CD4-positive, alpha-beta T cell treated with Interleukin-15 for 1 hour (primary cell): ENCODE results near the gene TSHZ2.
"Not testable (repeated sequence)": the region's sequence is repeated elsewhere in the genome, so short reads cannot be mapped to it uniquely, and the experiment has no call there.

Experiments used
- DNase-seq: peaks from one replicate; pipeline ENCODE4 v3.0.0-alpha.2; 2020

Gene TSHZ2

DNA sequence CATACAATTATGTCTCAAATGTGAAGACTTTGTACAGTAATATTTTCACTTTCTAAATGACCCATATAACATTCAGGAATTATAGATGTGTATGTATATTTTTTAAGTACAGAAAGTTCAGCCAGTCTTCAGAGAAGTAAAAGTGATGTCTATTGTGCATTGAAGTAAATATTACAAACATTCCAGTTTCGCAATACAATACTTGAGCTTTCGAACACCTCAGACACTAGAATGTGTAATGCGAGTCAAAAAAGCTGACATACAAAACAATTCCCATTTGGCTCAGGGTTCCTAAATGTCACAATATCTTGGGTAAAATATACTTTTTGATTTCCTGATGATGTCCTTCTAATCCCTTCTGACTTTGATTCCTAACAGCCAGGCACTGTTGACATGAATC lies 520.1 kb downstream of the TSHZ2 start:
- no peak for DNase-seq

DNA sequence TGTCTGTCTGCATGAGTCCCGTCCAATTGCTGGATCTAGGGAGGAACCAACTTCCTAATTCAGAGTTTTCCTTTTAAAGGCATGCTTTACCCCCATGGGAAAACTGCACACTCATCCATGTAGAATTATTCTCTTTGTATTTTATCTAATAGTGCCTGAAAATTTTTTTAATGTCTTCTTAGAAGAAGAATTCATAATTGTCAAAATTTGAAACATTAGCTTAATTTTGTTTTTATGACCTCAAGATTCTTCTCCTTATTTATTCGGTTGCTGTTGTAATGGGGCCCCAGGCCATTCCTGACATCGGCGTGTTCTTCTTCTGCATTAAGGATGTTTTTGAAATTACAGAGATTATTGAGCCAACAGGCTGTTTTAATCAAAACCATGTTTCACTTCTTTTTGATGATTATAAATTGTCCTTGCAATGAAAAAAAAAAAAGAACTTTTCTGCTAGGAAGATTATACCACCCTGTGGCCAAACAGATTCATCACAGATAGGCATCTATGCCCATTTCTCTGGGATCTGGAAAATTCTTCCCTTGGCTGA lies 521.2 kb downstream of the TSHZ2 start:
- DNase-seq: no peak

DNA sequence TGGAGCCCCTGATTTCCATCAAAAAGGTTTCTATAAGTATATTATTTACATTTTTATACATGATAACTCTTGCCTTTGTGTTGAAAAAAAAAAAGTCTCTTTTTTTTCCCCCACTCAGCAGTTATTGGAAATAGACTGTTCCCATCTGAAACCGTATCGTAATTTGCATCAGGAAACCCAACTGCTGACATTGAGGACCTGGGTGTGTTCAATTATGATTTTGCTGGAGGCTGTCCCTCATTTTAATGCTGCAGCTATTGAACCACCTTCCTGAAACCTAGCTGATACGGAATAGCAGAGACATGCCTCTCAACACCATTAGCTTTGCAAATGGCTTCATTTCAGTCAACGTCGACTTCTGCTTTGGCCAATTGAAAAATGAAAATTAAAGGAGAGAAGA lies 522.6 kb downstream of the TSHZ2 start:
- DNase-seq: no peak

DNA sequence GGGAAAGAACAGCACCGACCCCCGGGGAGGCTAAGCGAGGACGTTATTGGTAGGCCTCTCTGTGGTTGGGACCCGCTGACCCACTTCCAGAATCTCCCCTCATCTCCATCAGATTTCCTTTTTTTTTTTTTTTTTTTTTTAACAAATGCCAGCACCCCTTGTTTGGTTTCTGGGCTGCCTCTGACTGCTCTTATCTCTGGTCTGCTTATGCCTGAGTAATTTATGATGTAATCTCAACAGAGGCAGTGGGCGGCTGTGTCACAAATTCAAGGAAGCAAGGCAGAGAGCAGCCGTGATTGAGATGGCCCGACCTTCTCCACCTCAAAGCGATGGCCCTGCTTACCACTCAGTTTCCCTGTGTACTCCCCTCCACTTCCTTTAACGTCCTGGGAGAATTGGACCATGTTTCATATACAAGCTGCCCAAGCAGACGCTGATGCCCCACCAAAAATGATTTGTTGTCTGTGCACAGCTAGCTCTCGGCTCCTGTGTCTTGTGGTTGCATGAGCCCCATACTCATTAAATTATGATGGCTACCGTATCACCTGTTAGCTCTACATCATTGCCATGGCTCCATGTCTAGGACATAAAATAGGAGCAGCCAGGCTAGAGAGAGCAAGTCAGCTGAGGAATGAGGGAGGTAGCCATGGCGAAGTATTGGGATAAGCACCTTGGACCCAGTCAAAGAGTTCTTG lies 523.4 kb downstream of the TSHZ2 start:
- no peak for DNase-seq

DNA sequence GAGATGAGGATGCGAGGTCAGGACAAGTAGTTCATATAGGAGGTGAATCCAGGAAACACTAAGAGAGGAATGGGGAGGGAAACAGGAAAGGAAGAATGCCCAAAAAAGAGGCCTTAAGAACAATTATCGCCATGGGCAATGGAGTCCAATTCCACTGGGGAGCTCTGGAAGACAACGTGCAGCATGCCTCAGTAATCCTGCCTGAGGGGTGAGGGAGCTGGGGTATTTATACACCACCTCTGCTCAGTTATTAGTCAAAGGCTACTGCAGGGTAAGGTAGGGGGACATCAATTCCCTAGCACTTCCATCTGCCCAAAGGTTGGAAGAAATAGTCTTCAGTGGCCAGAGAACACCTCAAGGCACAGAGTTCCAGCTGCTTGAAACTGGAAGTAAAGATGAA lies 525.1 kb downstream of the TSHZ2 start:
- no peak for DNase-seq

DNA sequence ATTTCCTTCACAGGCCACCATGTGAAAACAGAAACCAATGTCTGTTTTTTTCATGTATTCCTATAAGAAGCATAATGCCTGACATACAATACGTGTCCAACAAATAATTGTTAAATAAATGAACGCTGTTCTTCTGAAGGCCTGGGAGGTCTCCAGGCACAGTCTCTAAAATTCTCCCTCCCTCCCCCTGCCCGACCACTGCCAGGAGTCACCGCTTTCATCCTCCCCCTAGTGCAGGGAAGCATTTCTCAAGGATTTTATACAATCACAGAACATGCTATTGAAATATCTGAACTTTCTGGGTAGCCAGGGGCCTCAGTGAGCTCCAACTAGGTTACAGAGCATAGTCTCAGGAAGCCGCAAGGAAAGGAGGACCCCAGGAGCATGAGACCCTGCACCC lies 526.2 kb downstream of the TSHZ2 start:
- no peak for DNase-seq

DNA sequence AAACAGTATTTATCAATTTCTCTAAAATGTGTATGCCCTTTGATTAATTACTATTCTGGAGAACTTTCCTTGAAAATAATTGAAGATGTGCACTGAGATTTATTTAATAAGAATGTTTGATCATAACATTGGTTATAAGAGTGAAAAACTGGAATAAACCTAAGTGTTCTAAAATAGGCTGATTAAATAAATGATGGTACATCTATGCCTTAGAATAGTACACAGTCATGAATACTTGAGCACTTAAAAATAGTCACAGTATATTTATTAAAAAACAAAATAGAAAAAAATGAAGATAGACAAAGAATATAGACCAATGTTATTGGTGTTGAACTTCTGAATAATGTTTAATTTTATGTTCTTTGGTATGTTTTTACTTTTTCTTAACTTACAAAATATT lies 528.5 kb downstream of the TSHZ2 start:
- no peak for DNase-seq

DNA sequence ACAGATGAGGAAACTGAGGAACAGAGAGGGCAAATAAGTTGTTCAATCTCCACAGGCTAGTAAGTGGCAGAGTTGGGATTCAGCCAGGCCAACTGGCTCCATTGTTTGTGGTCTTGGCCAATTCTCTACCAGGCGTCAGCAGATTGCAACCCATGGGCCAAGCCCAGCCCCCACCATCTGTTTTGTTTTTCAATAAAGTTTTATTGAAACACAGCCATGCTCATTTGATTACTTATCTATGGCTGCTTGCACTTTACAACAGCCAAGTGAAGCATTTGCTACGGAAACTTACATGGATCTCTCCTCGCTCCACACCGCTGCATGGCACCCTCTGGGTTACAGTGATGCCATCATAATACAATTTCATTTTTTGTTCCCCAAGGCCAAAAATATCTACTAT lies 530.7 kb downstream of the TSHZ2 start:
- DNase-seq: no peak

DNA sequence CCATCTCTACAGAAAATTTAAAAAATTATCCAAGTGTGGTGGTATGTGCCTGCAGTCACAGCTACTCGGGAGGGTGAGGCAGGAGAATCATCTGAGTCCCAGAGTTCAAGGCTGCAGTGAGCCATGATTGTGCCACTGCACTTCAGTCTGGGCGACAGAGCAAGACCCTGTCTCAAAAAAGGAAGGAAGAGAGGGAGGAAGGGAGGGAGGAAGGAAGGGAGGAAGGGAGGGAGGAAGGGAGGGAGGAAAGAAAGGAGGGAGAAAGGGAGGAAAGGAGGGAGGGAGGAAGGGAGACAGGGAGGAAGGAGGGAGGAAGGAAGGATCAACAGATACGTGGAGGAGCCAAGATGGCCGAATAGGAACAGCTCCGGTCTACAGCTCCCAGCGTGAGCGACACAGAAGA lies 531.4 kb downstream of the TSHZ2 start:
- DNase-seq: no peak

DNA sequence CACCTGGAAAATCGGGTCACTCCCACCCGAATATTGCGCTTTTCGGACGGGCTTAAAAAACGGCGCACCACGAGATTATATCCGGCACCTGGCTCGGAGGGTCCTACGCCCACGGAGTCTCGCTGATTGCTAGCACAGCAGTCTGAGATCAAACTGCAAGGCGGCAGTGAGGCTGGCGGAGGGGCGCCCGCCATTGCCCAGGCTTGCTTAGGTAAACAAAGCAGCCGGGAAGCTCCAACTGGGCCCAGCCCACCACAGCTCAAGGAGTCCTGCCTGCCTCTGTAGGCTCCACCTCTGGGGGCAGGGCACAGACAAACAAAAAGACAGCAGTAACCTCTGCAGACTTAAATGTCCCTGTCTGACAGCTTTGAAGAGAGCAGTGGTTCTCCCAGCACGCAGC lies 531.9 kb downstream of the TSHZ2 start:
- DNase-seq: not testable (repeated sequence)

DNA sequence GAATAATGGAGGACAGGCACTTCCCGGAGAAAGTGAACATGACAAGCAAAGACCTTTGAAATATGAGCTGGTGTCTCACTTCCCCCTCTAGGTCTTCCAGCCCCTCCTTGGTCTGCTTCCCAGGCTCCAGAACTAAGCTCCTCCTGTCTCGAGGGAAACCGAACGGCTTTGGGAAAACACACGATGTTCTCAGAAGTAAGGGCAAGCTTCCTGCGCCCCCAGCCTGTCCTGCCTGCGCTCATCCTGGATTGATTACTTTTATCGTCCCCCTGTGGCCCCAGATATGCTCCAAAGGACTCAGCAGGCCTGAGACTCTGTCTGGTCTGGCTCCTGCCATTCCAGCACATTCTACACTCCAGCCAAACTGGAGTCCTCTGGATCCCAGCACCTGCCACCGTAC lies 538.1 kb downstream of the TSHZ2 start:
- DNase-seq: no peak

DNA sequence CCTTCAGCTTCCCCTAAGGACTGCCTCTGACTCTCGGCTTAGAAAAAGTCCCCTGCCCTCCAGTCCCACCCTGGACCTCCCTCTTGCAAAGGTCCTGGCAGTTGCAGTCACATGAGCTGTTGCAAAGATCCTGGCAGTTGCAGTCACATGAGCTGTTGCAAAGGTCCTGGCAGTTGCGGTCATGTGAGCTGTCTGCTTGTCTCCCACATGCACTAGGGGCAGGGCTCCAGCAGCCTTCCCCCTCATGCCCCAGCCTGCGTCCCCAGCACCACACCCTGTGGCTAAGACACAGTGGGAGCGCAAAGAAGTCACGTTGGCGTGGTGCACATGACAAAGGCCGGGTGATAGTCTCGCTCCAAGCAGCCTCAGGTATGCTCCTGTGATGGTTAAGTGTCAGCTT lies 538.5 kb downstream of the TSHZ2 start:
- DNase-seq: no peak

DNA sequence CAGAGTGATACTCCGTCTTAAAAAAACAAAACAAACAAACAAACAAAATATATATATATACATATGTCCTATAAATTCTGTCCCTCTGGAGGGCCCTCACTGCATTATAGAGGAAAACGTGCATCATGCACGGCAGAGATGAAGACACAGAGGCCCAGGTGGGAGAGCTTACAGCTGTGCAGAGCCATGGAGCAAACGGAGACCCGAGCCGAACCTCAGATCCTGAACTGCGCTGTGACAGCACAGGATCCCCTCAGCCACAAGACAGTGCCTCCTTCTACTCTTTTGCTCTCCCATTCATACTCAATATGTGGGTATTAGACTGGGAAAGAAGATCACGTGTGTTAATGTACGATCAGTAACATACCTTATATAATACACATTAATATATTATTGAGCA lies 539.9 kb downstream of the TSHZ2 start:
- no peak for DNase-seq

DNA sequence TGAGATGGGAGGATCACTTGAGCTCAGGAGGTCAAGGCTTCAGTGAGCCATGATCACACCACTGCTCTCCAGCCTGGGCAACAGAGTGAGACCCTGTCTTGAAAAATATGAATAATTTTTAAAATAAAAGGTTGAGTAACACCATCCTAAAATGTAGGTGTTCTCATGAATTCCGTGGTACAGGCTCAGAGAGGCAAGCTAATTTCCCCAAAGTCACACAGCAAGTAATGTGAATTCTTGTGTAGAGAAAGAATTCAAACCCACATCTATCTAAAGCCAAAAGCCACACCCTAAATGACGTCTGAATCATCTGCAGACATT lies 541.0 kb downstream of the TSHZ2 start:
- DNase-seq: no peak

DNA sequence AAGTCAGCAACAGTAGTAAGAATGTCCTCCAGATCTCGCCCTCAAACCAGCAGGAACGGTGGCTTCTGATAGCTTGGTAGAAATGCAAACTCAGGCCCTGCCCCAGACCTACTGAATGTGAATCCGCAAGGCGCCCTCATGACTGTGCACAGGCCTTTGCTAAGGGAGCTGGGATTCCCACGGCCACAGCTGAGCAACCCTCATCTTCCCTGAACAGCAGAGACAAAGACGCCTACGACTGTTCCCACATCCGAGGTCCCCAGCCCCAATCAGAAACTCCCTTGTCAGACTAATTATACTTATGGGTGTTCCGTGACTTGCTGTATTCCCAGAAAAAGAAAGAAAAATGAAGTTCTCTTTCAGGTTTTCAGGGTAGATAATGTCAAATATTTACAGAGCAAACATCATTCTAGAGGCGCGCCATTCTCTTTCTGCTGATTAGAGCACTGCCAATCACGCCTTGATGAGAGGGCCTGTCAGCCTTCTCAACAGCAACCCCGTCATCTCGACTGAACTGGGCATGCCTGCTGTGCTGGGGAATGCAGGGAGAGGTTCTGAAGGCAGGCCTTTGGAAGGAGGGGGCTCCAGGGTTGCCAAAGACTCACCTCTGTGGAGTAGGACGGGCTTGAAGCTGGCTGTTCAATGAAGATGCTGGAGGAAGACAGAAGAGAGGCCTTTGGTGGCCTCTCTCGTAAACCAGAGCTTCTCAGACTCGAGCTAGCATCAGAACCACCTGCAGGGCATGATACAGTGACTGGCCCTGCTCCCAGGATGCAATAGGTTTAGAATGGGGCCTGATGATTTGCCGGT lies 541.5 kb downstream of the TSHZ2 start:
- no peak for DNase-seq

DNA sequence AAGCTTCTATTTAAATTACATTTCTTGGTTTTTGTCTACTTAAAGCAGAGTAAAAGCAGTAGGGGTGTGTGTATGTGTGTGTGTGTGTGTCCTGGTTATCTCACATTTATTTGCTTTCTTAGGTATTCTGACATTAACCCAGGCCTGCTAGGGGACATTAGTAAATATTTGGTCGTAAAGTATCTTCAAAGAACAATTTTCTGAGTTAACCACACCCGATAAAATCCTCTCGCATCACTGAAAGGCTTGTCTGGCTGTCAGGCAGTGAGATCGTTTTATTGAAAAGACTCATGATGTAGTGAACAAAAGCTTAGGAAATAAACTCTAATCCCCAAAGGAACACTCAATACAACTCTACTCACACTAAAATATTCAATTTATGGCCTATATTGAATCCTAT lies 543.6 kb downstream of the TSHZ2 start:
- DNase-seq: no peak

DNA sequence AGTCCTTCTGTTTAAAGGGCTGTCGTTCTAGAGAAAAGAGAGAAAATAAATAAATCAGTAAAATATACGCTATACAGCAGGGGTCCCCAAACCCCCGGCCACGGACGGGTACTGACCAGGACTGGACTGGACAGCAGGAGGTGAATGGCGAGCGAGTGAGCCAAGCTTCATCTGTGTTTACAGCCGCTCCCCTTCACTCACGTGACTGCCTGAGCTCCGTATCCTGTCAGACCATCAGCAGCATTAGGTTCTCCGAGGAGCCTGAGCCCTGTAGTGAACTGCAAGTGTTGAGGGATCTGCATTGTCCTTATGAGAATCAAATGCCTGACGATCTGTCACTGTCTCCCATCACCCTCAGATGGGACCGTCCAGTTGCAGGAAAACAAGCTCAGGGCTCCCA lies 545.0 kb downstream of the TSHZ2 start:
- no peak for DNase-seq

DNA sequence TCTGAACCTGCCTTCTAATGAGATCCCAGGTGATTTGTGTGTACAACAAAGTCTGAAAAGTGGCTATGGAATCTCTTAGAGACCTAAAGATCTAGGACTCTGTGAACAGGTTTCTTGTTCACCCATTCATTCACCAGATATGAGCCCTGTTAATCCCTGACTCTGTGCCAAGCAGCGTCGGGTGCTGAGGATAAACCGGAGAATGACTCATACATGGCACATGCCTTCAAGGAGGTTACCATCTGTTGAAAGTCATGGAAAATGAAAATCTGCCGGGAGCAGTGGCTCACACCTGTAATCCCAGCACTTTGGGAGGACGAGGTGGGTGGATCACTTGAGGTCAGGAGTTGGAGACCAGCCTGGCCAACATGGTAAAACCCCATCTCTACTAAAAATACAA lies 549.3 kb downstream of the TSHZ2 start:
- not testable (repeated sequence) for DNase-seq

DNA sequence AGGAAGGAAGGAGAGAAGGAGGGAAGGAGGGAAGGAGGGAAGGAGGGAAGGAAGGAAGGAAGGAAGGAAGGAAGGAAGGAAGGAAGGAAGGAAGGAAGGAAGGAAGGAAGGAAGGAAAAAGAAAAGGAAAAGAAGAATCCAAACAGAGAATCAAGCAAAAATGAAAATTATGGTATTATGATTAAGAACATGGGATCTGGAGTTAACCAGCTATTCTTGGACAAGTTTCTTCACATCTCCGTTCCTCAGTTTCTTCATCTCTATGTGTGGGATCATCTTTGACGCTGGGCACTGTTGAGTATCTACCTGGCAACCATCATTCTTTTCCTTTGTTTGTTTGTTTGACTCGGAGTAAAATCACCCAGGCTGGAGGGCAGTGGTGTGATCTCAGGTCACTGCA lies 549.9 kb downstream of the TSHZ2 start:
- no peak for DNase-seq

DNA sequence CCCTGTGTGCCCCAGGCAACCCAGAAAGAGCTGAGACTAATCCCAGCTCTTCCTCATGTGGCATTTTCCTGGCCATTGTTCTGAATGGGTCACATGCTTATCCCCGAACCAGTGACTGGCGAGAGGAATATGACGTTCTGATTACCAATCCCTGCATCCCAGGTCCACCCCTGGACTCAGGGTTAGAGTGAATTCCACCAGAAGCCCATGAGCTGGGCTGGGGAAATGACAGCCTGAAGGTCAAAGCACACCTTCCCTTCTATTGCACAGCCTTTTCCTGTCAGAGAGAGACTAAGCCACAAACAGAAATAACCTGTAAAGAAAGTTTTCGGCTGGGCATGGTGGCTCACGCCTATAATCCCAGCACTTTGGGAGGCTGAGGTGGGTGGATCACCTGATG lies 550.5 kb downstream of the TSHZ2 start:
- no peak for DNase-seq

DNA sequence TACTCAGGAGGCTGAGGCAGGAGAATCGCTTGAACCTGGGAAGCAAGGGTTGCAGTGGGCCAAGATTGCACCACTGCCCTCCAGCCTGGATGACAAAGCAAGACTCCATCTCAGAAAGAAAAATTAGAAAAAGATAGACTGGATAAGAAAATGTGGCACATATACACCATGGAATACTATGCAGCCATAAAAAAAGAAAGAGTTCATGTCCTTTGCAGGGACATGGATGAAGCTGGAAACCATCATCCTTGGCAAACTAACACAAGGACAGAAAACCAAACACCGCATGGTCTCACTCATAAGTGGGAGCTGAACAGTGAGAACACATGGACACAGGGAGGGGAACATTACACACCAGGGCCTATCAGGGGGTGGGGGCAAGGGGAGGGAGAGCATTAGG lies 551.5 kb downstream of the TSHZ2 start:
- DNase-seq: not testable (repeated sequence)

DNA sequence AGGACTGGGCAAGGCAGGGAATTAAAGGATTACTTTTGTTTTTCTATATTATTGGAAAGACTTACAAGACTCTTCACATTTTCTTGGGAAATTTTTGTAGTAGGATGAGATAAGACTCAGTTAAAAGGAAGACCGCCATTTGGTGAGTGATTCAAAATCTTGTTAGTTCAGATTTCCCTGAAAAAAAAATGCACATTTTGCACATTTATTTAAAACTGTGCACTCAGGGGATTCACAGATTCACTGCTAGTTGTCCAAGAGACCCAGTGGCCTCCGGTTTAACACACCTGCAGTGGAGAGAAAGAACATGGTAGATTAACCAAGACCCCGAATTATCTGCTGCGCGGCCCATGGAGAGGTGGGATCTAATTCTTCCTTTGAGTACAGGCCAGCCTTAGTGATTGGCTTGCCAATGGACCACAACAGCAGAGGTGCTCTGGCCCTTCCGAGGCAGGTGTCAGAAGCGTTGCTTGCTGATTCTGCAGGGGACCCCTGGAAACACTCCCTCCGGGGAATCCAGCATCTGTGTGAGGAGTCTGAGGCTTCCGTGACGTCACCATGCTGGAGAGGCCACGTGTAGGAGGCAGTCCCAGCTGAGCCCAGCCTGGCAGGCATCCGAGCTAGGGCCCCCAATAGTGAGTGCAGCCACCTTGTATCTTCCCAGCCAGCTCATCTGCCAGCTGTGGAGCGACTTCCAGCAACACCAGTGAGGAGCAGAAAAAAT lies 552.6 kb downstream of the TSHZ2 start:
- DNase-seq: no peak

DNA sequence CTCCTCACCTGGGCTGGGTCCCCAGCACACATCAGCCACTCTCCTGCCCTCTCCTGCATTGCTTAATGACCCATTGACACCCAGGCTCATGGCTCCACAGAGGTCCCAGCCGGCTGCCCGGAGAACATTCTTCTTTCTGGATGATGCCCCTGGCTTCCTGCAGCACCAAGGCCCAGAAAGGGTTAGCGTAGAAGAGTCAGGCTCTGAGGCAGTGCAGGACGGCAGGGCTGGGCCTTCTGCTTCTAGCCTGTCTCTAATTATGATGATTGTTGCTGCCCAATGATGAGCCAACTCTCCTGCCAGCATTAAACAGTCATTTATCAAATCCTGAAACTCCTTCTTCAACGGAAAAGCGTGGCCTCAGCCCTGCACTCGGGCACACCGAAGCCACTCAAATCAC lies 555.0 kb downstream of the TSHZ2 start:
- DNase-seq: no peak

DNA sequence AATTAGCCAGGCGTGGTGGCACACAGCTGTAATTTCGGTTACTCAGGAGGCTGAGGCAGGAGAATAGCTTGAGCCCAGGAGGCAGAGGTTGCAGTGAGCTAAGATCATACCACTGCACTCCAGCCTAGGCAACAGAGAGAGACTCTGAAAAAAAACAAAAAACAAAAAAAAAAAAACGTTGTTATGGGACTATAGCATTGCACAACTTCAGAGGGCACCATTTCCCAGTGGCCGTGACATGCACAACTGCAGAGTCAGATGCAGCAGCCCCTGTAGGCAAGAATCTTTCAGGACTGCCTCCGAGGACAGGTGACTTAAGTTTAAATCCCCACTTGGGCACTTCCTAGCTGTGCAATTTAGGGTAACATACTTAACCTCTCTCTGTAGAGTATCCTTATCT lies 557.5 kb downstream of the TSHZ2 start:
- DNase-seq: no peak
